Anterior cingulate cortex (tissue), 58 donors: ENCODE measurements around the gene RFX8.
"Not testable (repeated sequence)": the region's sequence is repeated elsewhere in the genome, so short reads cannot be mapped to it uniquely, and the experiment has no call there.

ENCODE experiments used
- DNase-seq, 58 donors: peaks; one replicate each; lab custom pipeline; 2025; lab: John Stamatoyannopoulos, UW

RFX8 gene

GRCh38 chr2:101492936-101493473 lies 18.1 kb upstream of the RFX8 start:
- no peak for DNase-seq

DNA sequence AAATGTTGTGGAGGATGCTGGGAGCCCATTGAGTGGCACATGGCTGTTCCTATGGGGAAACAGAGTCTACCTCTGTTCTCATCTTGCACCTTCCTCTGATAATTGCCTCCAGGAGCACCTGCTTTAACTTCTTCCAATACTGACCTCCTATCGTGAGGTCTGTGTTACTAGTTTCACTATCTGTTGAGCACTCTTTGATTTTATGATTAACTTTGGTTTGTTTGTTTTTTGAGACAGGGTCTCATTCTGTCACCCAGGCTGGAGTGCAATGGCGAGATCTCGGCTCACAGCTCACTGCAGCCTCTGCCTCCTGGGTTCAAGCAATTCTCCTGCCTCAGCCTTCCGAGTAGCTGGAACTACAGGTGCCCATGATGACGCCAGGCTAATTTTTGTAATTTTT lies 12.1 kb upstream of the RFX8 start:
- no peak for DNase-seq

DNA sequence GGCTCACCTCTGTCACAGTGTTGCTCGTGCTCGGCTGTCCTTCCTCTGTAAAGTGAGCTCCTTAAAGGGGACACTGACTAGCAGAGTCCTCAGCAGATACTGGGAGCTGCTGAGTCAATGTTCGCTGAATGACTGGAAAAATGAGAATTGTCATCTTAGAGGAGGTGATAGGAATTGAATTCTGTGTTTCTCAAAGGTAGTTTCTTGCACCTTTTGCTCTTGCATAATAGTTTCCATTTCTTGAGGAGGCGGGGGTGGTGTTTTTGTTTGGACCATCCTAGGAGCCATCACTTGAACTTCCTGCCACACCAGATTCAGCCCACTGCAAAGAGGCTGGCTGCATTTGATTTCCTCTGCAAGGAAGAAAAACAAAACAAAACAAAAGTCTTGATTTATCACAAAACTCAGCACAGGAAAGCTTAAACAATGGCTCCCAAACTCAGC lies 11.4 kb upstream of the RFX8 start:
- DNase-seq, result no peak

DNA sequence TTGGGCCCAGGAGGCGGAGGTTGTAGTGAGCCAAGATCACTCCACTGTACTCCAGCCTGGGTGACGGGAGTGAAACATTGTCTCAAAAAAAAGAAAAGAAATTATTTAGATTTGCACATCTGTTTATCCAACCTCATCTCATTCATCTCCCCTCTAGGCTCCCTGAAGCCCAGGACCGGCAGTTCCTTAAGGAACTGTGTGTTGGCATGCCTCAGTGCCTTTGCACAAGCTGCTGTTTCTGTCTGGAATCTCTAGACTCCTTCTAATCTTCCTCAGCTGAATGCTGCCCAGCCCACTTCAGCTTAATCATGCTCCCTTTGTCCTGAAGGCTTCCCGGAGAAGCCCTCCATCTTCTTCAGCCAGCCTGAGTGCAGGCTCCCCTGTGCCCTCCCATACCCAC lies 10.9 kb upstream of the RFX8 start:
- DNase-seq, result no peak

GRCh38 chr2:101480764-101481163 lies 5.9 kb upstream of the RFX8 start:
- DNase-seq, result no peak

GRCh38 chr2:101479810-101480209 lies 4.9 kb upstream of the RFX8 start:
- no peak for DNase-seq

DNA sequence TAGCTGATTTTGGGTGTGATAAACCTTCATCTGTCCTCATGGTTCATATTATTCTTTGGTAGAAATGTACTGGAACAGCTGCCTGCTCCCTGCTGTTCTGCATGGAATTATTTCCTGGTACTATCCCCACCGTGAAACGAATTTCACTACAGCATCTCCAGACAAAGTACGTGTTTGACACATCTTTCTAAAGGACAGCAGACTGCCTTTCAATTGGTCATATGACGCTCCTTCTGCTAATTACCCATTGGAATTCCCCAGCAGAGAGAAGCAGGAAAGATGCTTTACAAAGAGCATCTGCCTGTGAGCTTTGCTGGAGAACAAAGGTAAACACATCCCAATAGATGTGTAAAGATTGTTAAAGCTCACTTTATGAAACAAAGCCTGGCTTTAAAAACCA lies 4.4 kb upstream of the RFX8 start:
- no peak for DNase-seq

DNA sequence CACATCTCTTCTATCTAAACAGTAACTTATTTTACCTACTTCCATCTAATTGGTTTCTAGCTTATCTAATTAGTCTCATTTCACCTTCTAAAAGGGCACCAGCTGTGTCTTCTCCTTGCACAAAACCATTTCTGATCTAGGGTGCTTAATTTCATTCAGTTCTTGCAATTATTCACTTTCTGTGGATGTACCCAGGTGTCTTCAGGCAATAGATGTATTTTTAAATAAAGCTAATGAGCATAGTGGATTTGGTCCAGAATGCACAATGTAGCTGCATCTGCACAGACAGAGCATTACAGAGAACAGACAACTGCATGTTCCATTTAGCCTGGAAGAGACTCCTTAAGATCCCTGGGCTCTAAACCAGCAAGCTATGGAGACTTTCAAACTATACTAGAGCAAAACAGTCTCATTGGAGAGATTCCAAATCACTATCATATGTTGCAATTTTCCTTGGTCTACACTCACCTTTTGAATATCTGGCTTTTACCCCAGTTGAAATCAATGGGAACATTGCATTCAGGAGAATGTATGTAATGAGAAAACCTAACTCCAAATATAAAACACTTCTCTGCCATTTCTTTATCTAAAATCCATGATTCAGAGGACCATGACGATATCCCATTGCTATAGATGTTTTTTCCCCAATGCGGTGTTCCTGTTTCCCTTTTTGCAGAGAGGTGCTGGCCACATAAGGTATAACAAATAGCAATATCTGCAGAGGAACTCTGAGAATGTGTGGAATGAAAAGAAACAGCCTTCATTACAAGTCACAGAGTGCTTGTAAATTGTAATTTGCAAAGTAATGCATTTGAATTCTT lies 3.5 kb upstream of the RFX8 start:
- no peak for DNase-seq

- DNase-seq, result no peak
These were observed 2.6 kb upstream of the RFX8 start for GRCh38 chr2:101477556-101477955.

DNA sequence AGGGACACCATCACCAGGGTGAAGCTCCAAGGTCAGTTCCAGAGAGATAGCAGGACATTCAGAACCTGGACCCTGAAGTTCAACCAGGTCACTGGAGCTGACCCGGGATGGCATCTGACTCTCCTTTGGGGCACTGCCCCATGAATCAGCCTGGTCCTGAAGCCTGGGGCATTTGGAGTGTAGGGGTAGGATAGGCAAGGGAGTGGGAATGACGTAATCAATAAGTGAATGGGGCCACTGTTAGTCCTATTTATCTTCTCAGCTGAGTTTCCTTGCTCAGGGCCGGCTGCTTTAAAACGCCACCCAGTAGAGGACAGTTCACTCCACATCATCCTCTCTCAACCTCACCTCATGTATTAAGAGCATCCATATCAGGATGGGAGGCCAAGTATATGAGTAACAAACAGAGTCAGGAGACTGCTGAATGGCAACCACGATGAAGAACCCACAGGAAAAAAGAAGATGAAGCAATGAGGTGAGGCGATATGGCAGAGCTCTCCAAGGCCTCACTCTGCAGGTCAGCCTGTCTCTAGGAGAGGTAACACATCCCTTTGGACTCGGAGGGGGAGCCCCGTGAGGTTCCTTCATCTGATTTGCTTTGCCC lies 1.8 kb upstream of the RFX8 start:
- DNase-seq, result peak in 1 of 58 donors; percentile 4

DNA sequence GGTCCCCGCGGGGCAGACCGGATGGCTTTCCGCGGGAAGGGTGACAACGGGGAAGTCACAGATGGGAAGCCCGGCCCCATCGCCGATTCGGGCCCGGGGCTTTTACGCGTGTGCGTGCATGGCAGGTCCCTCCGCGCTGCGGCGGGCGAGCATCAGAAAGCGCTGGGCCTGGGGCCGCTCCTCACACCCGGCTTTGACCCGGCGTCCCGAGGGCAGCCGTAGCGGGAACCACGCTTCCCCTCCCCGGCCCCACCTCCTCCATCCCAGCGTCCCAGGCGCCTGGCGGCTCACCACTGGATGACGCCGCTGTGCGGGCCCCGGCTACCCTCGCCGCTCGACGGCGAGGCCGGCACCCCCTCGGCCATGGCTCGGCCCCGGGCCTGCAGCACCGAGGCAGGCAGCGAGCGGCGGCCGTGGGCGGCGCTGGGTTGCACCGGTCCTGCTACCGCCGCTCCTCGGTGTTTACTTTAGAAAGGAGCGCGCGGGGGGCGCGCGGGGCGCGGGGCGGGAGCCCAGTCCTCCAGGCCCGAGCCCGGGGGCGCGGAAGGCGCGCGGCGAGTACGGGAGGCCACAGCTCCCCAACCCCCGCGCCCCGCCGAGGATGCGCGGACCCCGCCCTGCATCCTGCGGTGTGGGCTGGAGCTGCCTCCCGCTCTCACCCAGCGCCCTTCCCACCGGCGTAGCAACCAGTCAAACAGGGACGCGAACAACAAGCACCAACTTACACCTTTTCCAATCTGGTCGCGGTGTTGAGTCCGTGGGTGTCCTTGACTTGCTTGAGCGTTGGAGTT lies 806 bp downstream of the RFX8 start:
- peak in 44 of 58 donors; percentile 8 to 65 (median 34) for DNase-seq

DNA sequence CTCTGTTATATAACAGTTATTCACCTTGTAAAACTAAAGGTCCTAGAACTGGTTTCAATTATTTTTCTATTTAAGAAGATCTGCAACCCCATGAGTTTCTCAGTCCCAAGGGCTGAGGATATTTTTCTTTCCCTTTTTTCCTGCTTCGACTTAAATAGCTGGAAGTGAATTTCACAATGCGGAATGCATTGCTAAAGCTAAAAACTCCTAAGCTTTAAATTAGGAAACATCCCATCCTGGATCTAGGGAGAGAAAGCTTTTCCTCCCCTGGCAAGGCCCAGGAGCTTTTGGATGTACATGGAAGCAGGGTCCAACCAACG lies 1.4 kb downstream of the RFX8 start:
- no peak for DNase-seq

DNA sequence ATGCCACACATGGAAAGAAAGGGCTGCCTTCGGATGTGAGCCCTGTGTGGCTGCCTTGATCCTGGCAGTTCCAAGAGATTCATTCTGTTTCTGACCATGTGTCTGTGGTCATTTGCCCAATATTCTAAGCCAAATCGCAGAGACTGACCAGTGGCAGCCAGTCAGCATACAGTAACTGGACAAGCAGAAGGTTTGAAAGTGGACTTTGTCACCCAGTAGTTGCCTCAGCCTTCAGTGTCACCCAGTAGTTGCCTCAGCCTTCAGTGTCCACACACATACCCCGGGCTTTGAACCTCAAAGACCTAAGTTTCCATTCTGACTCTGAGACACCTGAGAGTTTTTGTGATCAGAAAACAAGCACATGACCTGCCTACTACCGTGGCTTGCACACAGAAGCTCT lies 5.0 kb downstream of the RFX8 start:
- DNase-seq, result no peak

- no peak for DNase-seq
These were observed 7.6 kb downstream of the RFX8 start for GRCh38 chr2:101467306-101467705.

GRCh38 chr2:101466426-101466825 lies 8.5 kb downstream of the RFX8 start:
- no peak for DNase-seq

DNA sequence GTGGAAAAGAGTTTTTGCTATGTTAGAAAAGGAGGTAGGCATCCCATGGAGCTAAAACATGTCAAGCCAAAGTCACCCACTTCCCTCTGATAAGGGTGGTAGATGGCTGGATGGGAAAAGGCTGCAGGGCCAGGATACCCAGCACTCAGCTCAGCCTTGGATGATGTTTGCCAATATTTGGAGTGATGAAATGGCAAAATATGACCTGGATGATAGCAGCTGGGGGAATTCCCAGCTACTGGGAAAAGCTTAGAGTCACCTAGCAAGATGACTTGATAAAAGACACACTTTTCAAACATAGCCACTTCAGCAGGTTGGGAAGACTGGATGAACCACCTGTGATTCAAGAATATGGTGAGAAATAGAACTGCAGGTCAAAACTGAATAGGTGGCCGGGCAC lies 10.1 kb downstream of the RFX8 start:
- DNase-seq, result no peak

DNA sequence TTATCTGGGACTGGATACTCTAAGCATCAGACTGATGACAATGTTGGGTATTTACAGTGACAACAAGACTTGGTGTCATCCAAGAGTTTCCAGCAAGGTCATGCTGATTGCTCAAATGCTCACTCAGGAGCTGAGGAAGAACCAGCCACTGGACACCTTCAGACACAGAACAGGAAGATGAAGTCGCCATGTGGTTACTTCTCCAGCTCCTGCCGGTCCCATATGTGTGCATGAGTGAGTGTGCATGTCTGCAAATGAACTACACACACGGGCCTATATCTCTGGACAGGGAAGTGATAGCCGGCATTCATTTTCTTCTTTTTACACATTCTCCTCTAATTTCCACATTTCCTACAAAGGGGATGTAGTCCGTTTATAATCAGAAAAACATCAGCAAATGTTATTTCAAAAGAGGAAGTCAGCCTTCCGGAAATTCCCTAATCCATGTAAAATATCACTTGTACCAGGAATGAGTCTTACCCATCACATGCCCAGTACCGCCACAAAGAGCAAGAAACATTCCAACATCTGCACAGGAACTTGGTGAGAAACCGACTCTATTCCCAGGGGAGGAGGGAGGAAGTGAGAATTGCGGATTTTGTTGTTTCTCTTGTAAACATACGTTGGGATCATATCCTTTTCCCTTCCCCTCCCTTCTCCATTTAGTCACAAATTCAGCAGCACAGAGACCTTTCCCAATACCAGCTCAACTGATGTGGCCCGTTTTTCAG lies 10.8 kb downstream of the RFX8 start:
- no peak for DNase-seq

GRCh38 chr2:101463421-101463820 lies 11.5 kb downstream of the RFX8 start:
- no peak for DNase-seq

GRCh38 chr2:101461381-101461780 lies 13.5 kb downstream of the RFX8 start:
- no peak for DNase-seq

DNA sequence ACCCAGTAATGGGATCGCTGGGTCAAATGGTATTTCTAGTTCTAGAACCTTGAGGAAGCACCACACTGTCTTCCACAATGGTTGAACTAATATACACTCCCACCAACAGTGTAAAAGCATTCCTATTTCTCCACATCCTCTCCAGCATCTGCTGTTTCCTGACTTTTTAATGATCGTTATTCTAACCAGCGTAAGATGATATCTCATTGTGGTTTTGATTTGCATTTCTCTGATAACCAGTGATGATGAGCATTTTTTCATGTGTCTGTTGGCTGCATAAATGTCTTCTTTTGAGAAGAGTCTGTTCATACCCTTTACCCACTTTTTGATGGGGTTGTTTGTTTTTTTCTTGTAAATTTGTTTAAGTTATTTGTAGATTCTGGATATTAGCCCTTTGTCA lies 20.5 kb downstream of the RFX8 start:
- not testable (repeated sequence) for DNase-seq

DNA sequence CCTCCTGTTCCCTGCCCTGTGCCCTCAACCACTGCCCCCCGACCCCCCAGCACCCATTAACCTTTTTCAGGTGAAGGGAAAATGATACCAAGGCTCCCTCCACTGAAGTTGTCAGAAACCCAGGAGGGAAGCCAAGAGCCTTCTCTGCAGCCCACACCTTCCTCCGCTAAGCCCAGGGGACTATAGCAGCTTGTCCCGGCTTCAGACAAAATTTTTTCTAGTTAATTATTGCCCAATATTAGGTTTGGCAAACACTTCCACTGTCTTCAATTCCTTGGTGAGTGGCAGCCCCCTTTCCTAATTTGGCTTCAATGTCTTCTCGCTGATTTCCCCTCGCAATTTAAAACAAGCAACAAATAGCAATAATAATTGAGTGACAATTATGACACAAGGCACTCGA lies 23.9 kb downstream of the RFX8 start:
- no peak for DNase-seq
